Activated CD4-positive, alpha-beta T cell treated with anti-CD3 and anti-CD28 coated beads, Interleukin-2, amount 50 U/mL, for 24 hours (primary cell): ENCODE measurements around the gene AIM2.
"Not testable (repeated sequence)": the region's sequence is repeated elsewhere in the genome, so short reads cannot be mapped to it uniquely, and the experiment has no call there.

Experiments used
- DNase-seq, 2 donors: peaks; one replicate each; pipeline ENCODE4 v3.0.0-alpha.2; 2020; ENCODE audit warnings: low read depth in 1 of 2, low spot score in 1 of 2

Gene AIM2

GRCh38 chr1:159079525-159079924 lies 3.0 kb upstream of the AIM2 start:
- DNase-seq: no peak

DNA sequence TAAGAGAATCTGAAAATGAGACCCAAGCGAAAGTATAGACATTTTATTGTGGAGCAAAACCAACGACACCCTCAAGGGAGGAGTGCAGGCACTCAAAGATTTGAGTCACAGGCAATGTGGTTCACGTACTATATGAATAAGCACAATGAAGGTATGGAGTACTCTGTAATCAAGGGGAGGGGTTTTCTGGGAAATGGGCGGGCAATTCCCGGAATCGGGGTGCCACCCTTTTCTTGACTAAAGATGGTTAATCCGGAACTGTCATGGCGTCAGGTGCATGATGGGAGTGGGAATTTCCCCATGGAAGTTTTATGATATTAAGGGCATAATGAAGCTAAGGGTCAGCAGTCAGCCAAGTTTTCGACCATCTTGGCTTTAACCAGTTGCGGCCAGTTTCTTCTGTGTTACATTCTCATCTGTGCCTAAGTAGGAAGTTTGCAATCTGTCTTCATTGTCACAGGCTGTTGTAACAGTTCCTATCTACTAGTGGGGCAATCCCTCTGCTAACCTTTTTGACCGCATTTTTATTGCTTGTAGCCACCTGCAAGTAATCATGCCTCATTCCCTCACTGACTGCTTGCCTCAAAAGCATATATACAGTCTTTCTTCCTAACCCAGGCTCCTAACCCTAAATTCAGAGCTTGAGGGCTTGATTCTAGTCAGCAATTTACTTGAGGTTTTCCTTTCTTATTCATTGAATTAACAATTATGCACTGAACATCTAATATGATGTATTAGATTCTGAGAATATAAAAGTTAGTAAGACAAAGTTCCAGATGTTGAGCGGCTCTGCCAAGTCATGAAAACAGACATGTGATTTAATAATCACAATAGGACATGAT lies 775 bp upstream of the AIM2 start:
- peak; percentile 93 to 99 for DNase-seq

- DNase-seq: no peak
Measured at GRCh38 chr1:159071970-159072582, 4.5 kb downstream of the AIM2 start.

- DNase-seq: no peak
Measured at GRCh38 chr1:159068886-159069285, 7.7 kb downstream of the AIM2 start.

DNA sequence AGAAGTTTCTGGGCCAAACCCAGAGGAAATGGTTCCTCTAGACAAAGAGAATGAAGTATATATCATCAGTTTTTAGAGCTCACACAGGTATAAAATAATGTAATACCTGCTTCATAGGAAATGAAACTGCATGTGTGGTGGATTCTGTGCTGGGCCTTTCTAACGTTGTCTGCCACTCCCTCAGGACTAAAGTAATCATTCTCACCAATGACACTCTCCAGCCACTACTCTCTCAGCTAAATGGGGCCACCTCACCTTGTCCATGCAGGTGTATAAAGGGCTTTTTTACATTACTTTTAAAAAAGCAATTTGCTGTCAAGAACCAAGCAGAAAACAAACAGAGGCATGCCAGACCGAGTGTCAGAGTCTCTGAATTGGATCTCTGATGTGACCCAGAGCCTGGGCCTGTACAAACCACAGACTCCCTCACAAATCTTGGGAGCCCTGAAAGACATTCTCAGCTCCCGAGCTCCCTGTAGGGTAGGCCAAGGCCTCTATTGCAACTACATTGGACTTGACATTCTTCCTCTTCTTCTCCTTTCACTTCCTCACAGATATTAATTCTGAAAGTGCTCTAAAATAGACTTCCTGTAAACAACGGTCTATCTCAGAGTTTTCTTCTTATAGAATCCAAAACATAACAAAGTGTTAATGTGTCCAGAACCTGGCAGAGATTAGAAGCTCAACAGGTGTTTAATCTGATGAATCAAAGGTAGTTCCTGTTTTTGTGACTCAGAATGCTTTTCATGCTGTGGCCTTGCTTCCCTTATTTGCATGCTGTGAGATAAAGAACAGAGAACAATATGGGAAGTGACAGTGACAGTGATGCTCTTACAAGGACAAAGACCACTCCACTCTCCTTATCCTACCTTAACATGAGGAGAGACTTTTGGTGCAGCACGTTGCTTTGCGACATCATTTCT lies 8.6 kb downstream of the AIM2 start:
- no peak for DNase-seq

- no peak for DNase-seq
Measured at GRCh38 chr1:159066108-159066507, 10.5 kb downstream of the AIM2 start.

GRCh38 chr1:159065106-159065505 lies 11.5 kb downstream of the AIM2 start:
- no peak for DNase-seq

- no peak for DNase-seq
Measured at GRCh38 chr1:159058751-159059150, 17.8 kb downstream of the AIM2 start.

- no peak for DNase-seq
Measured at GRCh38 chr1:159056069-159056698, 20.4 kb downstream of the AIM2 start.

DNA sequence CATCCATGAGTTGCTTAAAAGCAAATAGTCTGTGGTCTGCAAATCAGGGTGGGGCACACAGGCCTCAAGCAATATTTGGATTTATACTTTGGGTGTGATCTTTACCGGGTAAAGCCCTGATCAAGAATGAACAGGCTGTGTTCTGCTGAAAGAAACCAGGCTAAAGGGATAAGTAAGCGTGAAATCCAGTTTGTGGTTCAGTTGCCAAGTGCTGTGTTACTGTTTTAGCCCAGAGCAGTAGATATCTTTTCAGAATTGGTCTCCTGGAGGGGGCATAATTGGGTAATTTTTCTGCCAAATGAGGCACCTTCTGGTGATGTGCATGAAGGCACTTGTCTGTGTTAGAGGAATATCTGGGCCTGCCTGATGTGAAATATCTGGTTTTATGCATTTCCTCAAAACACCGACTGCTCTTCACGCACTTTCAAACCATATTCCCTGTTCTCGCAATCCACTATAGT lies 21.4 kb downstream of the AIM2 start:
- no peak for DNase-seq

DNA sequence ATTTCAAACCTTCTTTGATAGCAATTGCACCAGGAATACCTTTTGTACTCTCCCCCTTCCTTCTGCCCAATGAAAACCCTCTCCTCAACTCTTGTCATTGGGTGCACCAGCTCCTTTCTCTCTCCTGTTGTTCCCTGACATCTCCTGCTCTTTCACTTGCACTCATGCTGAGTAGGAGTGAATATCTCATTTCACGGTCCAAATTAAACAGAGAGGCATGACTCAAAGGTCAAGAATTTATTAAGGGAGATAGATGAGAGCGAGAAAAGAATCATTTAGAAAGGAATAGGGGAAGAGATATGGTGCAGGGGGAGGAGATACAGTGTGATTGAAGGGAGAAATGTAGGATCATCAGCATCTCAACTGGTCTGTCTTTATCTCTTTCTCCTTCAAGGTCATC lies 22.1 kb downstream of the AIM2 start:
- DNase-seq: no peak

DNA sequence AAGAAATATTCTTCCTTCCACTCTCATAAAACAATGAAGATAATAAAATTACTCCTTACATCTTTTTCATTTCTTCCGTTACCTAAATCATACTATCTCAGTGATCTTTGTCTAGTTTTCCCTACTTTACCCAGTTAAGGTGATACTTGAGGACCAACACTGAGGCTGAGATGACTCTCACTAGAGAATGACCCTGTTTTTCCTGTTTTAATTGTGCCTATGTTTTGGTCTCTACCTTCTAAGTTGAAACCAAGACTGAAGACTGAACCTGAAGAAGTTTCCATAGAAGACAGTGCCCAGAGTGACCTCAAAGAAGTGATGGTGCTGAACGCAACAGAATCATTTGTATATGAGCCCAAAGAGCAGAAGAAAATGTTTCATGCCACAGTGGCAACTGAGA lies 25.1 kb downstream of the AIM2 start:
- DNase-seq: no peak

GRCh38 chr1:159046486-159046885 lies 30.1 kb downstream of the AIM2 start:
- DNase-seq: not testable (repeated sequence)

DNA sequence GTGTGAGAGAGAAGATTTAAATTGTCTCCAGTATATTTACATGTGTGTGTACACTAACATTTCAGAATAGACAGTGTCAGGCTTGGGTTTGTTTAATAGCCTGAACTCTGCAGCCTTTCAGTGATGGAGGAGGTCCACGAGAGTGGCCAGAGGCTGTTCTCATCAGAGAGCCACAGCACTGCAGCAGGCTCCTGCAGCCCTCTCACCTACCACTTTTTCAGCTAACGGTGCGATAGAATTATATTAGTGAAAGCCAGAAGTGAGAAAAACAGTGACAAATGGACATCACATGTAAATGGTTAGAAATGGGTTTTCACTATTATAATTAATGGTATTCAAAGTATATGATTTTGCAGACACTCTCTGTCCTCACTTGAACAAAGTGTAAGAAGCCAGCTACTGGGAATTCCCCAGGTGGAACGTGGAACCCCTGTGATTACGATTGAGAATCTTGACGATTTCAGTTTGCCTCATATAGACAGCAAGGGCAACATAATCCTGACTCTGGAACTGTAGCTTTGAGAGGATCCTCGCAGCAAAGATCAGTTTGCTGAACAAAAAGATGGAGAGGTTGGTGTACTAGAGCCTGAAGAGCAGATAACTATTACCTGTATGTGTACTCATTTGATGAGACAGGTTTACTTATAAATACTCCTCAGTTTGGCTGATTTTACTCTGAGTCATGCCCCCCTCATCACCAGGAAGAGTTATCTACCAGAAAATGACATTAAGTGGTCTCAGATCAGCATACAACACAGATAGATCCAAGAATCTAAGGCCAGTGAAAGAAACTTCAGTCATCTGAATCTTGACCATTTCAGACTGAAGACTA lies 35.5 kb downstream of the AIM2 start:
- peak in 1 of 2 donors; percentile 17 for DNase-seq

GRCh38 chr1:159040206-159040605 lies 36.4 kb downstream of the AIM2 start:
- no peak for DNase-seq

DNA sequence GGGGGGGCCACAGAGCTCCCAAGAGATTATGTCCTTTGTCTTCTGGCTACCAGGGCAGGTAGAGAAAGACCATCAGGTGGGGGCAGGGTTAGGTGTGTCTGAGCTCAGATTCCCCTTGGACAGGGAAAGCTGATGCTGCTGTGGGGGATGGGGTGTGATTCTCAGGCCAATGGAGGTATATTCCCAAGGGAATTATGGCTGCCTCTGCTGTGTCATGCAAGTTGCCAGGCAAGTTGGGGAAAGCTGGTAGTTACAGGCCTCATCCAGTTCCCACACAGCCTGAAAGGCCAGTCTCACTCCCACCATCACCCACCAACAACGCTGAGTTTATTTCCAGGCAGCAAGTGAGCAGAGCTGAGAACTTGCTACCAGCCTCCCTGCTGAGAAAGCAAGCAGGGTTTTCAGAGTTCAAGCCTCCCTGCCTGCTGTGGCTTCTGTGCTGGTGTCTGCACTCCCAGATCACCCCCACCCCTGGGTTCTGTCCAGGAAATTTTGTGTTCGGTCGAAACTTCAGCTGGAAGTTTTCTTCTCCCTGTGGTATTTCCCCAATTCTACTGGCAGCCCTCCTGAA lies 45.6 kb downstream of the AIM2 start:
- no peak for DNase-seq

GRCh38 chr1:159030311-159030710 lies 46.3 kb downstream of the AIM2 start:
- DNase-seq: no peak

GRCh38 chr1:159026841-159027240 lies 49.7 kb downstream of the AIM2 start:
- not testable (repeated sequence) for DNase-seq

DNA sequence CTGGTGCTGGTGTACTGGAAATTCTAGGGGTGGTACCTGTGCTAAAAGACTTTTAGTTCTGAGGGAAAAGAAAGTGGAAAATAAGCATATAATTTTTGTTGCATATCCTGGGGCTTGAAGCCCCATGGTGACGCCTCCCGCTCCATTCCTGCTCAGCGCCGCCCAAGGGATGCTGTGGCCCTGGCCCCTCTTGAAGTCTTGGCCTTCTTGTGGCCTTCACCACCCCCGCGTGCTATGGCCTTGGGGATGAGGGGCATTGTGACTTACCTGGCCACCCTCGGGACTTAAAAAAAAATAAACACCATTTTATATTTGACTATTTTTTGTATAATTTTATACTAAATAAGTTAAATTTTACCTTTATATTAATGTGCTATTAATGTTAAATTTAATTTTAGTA lies 51.5 kb downstream of the AIM2 start:
- no peak for DNase-seq

DNA sequence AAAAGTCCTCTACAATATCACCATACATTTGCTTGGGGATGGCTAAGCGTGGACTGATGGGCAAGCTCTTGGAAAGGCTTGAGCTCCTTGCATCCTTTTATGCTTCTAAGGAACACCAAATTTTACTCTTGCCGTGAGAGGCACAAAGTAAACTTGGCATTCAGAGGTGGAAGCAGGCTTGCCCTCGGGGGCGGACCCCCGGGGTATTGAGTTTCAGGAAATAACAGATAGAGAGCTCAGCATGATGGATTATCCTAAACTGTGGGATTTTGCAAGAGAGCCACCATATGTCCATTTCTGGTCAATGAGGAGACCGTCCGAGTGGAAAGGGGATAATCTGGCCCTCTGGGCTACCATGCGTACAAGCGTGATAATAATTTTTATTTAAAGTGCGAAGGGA lies 52.8 kb downstream of the AIM2 start:
- DNase-seq: no peak
